Esophagus mucosa (tissue), 1 donor: ENCODE measurements around the gene CAPN12. TPM values are rescaled to one million over a fixed set of nuclear protein-coding genes. Genes with fewer than 3 reads are reported as not detected.

Experiments
- ATAC-seq: fragments of 200-7000 bp; cut with Tn5 transposase; one replicate; pipeline ENCODE4 v1.9.1; 2020
- total RNA-seq: library from RNA; stranded (reverse); gene quantifications from one replicate; pipeline ENCODE4 v1.2.4, GENCODE V29; 2023
- donor health status: DM: yes; HTN: yes; CAD: no.

CAPN12 gene
- total RNA-seq, 1 donor from 2014 or later: 2.2 TPM

DNA sequence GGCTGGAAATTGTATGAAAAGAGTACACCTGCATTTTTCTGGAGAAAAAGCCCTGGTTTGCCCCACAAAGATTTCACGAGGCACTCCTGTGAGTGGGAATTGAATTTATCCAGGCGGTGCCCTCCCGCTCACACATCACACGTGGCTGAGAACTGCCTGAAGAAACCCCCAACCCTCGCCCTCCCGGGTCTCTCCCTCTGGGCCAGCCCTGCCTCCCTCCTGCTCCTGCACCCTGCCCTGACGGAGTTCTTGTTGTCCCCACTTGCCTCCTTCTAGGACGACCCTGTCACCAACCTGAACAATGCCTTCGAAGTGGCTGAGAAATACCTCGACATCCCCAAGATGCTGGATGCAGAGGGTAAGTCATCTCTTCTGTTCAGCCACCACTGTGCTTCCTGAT, 35.2 kb downstream of the CAPN12 start:
- ATAC-seq: no peak

DNA sequence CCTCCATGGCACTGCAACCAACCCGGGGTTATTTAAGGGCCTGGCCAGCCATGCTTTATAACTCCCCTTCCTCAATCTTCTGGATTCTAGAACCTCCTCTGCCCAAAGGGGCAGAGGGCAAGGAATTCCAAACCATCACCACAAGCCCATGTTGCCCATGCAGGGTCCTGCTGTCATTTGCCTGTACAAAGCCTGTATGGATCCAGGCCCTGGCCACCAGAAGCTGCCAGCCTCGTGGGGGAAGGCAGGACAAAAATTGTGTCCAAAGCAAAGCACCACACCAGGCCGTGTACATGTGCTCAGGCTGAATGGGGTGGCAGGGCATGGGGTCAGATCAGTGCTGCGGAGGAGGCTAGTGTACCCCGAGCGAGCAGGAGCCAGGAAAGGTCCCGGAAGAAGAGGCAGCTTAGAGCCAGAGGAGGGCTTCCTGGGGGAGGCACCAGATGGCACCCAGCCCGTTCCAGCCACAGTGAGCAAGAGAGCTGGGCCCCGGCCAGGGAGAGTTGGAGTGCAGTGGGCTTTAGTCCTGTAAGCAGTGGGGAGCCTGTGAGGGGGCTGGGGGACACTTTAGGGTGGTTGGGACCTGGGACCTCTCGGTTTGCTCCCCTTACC, 35.8 kb downstream of the CAPN12 start:
- no peak for ATAC-seq

DNA sequence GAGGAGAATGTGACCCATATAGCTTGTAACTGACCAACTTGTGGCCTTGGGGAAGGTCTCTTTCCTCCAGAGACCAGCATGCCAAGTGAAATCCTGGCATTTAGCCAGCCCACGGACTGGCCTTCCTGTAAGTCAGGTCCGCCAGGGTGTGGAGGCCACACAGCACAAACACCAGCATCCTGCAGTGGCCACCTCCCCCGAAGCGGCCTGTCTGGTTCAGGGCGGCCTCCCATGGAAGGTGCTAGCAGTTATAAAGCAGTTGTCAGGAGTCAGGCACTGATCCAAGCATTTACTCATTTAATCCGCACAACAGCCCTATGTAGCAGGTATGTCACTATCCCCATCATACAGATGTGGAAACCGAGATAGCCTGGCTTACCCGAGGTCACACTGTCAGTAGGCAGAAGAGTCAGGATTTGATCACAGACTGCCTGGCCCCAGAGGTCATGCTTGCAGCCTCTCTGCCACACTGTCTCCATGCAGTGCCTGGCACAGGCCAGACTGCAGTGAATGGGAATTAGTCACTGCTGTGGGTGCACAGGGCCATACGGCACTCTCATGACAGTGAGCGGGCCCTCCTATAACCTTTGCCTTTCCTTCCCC, 36.7 kb downstream of the CAPN12 start:
- peak; percentile 79 for ATAC-seq

DNA sequence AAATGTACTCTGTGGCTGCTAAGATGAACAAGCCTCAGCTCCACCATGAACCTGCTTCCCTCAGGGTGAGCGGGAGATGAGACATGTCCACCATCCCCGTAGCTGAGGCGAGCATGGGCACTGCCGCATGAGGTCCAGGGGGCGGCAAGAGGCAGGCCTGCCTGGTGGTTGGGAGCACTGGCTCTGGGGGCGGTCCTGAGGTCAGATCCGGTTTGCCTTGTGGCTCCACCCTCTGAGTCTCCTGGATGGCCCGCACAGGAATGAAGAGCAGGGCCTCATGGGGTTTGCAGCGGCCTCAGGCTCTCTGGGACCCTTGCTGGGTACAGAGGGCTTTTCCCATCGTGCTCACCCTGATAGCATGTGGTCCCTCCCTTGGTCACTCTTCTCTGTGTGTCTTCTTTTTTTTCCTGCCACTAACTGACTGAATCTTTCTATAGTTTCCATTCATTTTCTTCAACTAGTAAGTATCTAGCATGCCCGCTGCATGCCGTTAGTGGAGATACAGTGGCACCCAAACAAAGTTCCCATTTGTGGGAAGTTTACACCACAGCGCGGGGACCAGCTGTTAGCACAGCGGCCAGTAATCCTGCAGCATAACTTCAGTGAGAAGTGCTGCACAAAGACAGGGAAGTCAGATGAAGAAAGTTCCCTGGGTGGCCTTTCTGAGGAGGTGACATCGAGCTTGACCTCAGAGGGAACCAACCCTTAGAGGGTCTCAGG, 37.3 kb downstream of the CAPN12 start:
- ATAC-seq: no peak

DNA sequence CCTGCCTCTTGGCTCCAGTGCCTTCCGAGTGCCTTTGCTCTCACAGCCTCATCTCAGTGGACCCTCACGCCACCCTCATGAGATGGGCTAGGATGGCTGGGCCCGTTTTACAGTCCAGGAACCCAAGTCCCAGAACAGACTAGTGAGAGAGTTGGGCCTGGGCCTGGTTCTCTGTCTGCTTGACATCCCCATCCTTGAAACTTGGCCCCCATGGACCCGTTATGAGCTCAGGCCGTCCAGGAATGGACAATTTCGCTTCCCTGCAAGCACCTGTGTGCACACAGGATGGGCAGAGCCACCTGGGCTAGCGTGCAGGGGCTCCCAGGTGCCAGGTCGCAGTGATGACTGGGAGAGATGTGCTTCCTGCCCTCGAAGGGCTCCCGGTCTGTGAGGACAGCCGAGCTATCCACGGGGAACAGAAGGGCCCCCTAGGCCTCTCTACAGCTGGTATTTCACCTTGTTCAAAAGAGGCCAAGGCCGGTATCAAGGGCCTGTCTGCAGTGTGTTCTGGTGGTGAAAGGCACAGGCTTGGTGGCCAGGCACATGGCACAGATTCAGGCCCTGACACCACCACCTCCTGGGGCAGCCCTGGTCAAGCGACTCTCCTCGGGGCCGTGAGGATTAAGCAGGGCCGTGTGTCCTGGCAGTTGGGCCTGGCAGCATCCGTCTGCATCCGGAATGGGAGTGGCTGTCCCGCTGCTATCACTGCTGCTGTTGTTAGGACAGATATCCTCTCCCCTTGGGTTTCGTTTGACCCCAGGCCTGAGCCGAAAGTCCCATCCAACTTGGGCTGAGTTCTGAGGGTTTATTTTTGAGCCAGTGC, 38.9 kb downstream of the CAPN12 start:
- ATAC-seq: no peak

DNA sequence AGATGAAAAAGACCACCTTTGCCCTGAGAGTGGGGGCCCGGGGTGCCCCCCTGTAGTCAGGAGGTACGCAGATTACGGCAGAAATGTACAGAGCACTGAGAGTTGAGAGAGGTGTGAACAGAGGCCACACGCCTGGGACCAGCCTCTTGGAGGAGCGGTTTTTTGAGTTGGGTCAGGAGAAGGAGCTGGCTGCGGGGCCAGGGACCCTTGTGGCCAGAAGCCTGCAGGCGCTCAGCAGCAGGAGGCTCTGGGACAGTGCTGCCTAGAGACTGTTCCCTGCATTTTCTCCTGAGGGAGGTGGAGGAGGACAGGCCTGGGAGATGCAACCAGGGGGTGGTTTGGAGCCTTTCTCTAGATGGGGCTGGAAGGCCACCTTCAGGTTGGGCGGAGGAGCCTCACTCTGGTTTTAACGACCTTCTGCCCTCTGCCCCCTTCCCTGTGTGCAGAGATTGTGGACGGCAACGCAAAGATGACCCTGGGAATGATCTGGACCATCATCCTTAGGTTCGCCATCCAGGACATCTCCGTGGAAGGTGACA, 39.7 kb downstream of the CAPN12 start:
- no peak for ATAC-seq

DNA sequence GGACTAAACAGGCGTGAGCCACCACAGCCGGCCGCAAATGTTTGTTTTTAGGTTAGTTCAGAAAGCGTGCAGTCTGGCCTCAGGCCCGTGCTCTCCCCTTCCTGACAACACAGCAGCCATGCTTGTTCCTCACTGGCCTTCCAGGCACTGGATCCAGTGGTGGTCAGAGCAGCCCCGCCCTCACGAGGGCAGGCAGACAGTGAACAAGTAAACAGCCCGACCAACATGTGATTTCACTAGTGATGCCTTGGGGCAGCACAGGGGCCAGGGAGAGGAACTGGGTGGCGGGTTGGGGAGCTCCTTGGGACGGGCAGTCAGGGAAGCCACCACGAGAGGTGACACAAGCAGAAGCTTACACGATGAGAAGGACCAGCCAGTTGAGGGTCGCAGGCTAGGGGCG, 40.8 kb downstream of the CAPN12 start:
- no peak for ATAC-seq

DNA sequence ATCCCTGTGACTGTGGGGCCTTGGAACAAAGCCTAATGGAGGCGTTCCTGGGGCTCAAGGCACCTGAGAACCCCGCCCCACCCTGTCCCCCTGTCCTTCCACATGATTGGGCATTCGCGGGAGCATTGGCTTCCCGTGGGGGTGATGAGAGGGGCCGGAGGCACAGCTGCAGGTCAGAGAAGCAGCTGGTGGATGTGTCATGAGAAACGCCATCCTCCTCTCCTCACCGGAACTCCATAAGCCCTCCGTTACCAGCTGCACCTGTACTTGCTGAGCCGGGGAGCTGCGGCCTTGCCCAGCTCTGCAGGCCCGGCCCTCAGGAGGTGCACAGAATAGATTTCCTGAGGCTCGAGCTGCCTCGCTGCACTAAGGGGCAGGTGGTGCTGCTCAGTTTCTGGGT, 42.0 kb downstream of the CAPN12 start:
- no peak for ATAC-seq

DNA sequence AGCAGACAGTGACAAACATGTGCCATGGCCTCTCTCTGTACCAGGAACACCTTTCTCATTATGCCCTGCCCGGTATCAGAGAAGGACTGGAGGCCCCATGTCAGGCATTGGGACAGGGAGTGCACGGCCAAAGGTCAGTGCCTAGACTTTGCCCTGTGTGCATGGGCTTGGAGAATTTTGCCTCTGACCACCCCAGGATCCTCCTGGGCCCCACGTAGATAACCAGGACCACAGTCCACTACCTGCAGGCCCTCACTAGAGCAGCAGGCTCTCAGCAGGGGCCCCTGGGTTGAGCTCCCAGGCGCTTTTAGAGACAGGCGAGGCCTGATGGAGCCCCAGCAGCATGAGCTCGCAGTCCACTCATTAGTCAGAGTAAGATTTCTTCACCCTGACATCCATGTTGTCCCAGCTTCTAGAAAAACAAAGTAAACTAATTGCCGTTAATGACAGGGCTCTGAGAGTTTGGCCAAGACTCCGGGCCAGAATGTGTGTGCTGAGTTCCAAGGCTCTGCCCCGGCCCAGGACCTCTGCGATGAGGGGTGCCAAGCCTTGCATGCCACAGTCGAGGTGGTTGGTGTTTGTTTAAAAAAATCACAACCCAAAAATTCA, 42.7 kb downstream of the CAPN12 start:
- no peak for ATAC-seq

DNA sequence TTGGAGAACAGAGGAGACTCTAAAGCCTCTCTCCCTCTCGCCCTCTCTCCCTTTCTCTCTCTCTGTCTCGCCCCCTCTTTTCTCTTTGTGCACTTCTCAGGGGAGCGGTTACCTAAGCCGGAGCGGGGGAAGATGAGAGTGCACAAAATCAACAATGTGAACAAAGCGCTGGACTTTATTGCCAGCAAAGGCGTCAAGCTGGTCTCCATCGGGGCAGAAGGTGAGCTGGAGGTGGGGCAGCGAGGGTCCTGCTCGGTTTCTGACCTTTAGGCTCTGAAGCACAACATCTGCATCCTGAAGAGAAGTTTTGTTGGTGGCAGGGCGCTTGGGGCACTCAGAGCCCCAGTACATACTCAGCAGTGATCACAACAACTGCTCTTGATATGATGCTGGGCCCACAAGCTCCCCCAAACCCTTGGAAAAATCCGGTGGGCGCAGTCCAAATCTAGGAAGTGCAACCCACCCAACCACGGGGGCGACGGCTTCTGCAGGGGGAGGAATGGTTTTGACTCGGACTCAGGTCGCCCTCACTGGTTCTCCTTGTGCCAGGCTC, 43.3 kb downstream of the CAPN12 start:
- no peak for ATAC-seq

DNA sequence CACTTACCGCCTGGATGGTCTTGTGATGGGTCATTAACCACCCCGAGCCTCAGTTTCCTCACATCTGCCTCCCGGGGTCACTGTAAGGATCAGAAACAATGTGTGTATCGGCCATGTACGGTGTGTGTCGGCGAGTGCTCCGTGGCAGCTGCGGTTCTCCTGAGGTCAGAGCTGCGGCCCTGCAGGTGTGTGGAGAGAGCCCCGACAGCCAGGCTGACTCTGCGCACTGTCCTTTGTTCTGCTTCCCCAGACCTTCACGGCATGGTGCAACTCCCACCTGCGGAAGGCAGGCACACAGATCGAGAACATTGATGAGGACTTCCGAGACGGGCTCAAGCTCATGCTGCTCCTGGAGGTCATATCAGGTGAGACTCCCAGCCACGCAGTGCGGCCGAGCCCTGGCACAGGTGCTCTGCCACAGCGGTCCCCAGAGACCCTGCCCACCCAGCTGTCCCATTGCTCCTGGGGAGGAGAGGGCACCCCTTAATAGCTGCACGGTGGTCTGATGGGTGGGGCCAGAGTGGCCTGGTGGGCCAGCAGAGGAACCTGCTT, 43.8 kb downstream of the CAPN12 start:
- ATAC-seq: no peak

DNA sequence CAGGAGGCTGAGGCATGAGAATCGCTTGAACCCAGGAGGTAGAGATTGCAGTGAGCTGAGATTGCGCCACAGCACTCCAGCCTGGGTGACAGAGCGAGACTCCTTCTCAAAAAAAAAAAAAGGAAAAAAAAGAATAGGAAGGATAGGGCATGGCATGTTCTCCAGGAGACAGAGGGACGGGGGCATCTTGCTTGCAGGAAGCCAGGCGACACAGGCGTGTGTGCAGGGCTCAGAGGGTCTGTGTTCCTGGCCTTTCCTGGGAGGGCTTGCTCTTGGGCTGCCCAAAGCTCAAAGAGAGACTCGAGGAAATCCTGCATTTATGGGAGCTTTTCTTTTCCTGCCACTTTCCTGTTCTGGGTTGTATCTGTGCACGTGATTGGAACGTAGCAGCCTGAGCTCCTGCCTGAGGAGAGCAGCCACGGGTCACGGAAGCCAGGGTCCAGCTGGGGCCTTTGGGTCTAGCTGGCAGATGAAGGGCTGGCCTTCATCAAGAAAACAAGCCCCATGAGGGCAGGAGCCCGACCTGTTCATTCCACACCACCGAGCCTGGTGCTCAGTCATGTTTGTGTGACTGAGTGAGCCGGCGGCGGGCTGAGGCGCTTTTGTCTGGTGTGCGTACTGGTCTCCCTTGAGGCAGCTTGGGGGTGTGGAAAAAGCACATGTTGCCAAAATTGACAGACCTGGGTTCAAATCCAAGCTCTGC, 44.5 kb downstream of the CAPN12 start:
- ATAC-seq: no peak

DNA sequence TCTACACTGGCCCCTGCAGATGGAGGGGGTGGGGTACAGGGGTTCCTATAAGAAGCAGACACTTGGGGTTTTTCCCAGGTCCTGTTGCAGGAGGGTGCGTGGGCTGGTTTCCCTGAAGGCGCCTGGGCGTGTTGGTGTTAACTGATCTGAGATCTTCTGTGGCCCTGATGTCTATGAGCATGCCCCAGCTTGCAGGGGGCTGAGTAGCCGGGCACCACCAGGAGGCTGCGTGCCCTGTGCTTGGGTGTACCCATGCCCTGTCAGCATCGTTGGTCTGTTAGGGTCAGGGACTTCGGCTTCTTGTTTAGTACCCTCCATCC, 45.3 kb downstream of the CAPN12 start:
- ATAC-seq: peak; percentile 62

DNA sequence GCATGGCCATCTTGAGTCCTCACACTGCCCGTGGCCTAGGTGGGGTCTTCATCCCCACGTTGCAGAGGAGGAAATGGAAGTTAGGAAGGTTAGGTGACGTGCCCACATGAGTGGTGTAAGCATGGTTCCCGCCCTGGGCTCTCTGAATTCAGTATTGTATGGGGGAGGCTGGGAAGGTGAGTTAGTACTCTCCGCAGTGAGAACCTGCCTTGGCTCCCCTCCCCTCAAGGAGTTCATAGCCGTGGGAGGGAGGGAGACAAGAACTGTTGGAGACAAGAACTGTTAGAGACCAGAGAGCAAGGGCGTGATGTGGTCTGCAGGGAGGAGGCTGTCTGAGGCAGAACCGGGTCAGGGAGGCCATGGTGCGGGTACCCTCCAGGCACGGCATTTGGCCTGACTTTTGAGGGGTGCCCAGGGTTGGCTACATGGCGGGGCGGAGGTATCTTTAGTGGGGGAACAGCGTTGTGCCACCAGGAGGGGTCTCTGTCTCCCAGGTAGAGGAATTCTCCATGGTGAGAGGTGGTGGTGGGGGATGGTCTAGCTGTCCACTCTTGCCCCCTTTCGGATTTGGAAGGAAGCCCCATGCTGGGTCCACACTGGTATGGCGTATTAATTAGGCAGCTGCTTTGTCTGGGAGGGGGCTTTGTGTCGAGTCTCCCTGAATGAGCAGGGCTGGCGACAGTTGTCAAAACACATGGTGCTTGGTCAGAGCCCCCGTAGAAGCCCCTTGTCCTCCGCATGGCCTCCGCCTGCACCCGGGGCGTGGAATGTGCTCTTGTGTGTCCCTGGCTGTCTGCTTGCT, 45.8 kb downstream of the CAPN12 start:
- no peak for ATAC-seq

DNA sequence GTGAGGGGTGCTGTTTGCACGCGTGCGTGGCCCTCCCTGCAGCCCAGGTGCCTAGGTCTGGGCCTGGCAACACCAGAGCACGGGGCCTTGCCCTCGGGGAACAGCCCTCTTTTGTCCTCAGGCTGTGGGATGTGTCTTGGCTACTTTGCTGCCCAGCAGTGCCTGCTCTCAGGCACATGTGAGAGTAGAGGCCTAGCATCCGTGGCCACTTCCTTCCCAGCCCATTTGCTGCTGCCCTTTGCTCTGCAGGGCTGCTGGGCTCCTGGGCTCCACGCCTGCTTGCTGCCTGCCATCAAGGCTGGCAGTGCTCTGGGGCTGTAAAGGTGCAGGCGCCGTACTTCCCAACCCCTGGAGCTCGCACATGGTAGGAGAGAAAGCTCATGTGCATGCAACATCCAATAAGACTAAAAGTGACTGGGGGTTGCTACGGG, 46.6 kb downstream of the CAPN12 start:
- ATAC-seq: peak; percentile 2

DNA sequence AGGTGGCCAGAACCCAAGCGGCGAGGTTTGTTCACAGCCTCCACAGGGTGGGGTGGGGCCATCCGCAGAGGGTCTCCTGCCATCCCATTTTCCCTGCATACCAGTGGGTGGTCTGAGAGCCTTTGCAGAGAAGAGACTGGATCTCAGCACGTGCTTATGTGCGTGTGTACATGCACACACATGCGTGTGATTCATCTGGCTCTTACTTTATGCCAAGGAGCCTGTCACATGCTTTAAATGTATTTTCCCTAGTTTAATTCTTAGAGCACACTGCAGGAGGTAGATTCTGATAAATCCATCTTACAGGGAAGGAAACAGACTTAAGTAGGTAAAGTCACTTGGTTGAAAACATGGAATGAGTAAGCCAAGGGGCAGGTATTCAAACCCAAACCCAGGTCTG, 47.1 kb downstream of the CAPN12 start:
- peak; percentile 35 for ATAC-seq

DNA sequence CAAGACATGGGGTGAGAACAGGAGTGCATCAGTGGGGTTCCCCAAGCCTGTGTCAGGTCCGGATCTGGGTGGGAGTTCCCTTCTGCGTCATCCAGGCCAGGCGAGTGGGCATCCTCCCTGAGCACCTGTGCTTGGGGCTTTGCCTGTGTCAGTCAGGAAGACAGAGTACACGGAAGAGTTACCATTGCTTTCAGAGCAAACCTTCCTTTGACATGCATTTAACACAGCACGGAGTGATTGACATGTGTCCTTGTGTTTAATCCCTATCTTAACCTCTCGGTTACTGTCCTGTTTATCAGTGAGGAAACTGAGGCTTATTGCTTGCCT, 47.6 kb downstream of the CAPN12 start:
- ATAC-seq: no peak

DNA sequence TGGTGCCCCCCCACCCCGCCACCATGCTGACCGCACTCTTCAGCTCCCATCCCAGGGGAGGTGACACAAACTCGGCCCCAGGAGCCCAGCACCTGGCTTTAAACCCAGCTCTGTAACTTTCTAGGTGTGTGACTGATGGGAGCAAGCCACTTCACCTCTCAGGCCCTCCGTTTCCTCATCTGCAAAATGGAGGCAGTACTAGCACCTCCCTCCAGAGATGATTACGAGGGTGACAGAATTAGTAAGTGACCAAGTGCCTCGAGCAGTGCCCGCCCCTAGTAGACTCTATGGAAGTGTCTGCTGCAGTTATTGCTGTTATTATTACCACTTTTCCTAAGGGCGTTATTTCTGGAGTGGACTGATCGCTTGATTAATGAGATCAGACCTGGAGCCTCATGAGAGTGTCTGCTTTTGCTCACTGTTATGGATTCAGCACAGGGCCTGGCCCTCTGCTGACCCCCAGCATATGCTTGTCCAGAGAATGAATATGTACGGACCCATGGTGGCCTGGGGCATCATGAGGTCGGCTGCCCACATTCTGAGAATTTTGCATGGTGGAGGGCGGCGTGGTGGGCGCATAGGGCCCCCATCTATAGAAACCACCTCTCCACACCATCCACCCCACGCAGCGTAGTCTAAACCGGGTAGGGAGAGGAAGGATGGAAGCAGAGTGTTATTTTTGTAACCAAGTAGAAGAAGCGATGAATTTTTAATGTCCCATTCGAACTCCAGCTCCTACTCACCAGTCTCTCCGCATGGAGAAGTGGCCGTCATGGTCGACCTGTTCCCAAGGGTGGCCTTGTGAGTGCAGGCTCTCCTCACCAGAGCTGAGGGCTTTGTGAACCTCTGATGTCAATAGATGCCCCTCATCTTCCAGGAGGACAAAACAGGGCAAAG, 48.2 kb downstream of the CAPN12 start:
- ATAC-seq: no peak

DNA sequence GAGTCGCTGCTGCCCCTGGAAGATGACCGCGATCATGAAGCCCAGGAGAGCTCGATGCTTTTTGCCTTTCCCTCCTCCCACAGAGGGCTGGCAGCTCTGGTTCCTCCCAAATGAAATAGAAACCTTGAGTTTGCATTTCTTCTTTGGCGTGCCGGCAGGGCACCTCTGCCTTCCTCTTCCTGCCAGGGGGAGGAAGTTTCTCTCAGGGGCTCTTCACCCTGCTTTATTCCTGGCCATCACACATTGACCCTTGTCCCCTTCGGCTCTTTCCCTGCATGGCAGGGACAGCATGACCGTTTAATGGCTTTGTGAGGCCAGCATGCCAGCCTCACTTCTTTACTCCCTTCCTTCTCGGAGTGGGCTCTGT, 49.0 kb downstream of the CAPN12 start:
- ATAC-seq: no peak
